Thyroid gland (tissue), 4 donors: ENCODE data around the gene MRC2. TPM values are rescaled to one million over a fixed set of nuclear protein-coding genes. Genes with fewer than 3 reads are reported as not detected.
A peak's percentile ranks its signal among the peaks of the same experiment; 100 is the strongest.

Experiments
- DNase-seq, 2 donors: peaks; one replicate each; pipeline ENCODE4 v3.0.0-alpha.2; 2019
- H3K27ac ChIP-seq, 3 donors: fragments of 200-600 bp; sonication (generic); 1 replicate in 2 of 3; 2 replicates in 1 of 3; pipeline ENCODE4 v1.5.1; 2016 to 2019; ENCODE audit warnings: mild to moderate bottlenecking in 1 of 3, moderate library complexity in 1 of 3
- H3K27me3 ChIP-seq: fragments of 200-600 bp; sonication (generic); one replicate; pipeline ENCODE4 v1.5.1; 2019
- H3K36me3 ChIP-seq, 2 donors: fragments of 200-600 bp; sonication (generic); one replicate each; pipeline ENCODE4 v1.5.1; 2016 to 2019
- H3K4me1 ChIP-seq, 2 donors: fragments of 200-600 bp; sonication (generic); one replicate each; pipeline ENCODE4 v1.5.1; 2017 to 2019
- H3K4me3 ChIP-seq, 3 donors: fragments of 200-600 bp; sonication (generic); replicated peaks in 1 of 3; 1 replicate in 2 of 3; 2 replicates in 1 of 3; pipeline ENCODE4 v1.5.1; 2016; ENCODE audit warnings: mild to moderate bottlenecking in 1 of 3
- H3K9me3 ChIP-seq: fragments of 200-600 bp; sonication (generic); one replicate; pipeline ENCODE4 v1.5.1; 2017
- POLR2A ChIP-seq, 2 donors: fragments of 450-650 bp; IDR thresholded peaks; one replicate each; pipeline ENCODE4 v1.6.1; 2017; ENCODE audit warnings: antibody characterized with exemption in 2 of 2, mild to moderate bottlenecking in 2 of 2, moderate library complexity in 1 of 2
- WGBS, 2 donors: methylation state at CpG; one replicate each; pipeline ENCODE4 v1.1.5; 2017; 5-methylcytosine and 5-hydroxymethylcytosine counted together
- intact Hi-C: fragments of 100-400 bp; cut with DNase I; formaldehyde crosslinking; loops from one replicate; pipeline ENCODE4 v1.15.1; 2023
- total RNA-seq, 4 donors: library from RNA; depleted of rRNA; stranded (reverse); fragments of >200 nt; gene quantifications; one replicate each; pipeline ENCODE4 v1.2.3, GENCODE V29; 2016
- TF ChIP-seq, protein P1 (sequence below), 6 experiments: fragments of 200-600 bp in 3 of 6; fragments of 450-650 bp in 3 of 6; sonication (generic) in 3 of 6; IDR thresholded peaks; one replicate each; pipeline ENCODE4 v1.5.1; 2016 to 2019; ENCODE audit warnings: antibody characterized with exemption in 6 of 6, mild to moderate bottlenecking in 2 of 6, inconsistent platforms in 1 of 6, moderate library complexity in 1 of 6

Gene MRC2, protein sequence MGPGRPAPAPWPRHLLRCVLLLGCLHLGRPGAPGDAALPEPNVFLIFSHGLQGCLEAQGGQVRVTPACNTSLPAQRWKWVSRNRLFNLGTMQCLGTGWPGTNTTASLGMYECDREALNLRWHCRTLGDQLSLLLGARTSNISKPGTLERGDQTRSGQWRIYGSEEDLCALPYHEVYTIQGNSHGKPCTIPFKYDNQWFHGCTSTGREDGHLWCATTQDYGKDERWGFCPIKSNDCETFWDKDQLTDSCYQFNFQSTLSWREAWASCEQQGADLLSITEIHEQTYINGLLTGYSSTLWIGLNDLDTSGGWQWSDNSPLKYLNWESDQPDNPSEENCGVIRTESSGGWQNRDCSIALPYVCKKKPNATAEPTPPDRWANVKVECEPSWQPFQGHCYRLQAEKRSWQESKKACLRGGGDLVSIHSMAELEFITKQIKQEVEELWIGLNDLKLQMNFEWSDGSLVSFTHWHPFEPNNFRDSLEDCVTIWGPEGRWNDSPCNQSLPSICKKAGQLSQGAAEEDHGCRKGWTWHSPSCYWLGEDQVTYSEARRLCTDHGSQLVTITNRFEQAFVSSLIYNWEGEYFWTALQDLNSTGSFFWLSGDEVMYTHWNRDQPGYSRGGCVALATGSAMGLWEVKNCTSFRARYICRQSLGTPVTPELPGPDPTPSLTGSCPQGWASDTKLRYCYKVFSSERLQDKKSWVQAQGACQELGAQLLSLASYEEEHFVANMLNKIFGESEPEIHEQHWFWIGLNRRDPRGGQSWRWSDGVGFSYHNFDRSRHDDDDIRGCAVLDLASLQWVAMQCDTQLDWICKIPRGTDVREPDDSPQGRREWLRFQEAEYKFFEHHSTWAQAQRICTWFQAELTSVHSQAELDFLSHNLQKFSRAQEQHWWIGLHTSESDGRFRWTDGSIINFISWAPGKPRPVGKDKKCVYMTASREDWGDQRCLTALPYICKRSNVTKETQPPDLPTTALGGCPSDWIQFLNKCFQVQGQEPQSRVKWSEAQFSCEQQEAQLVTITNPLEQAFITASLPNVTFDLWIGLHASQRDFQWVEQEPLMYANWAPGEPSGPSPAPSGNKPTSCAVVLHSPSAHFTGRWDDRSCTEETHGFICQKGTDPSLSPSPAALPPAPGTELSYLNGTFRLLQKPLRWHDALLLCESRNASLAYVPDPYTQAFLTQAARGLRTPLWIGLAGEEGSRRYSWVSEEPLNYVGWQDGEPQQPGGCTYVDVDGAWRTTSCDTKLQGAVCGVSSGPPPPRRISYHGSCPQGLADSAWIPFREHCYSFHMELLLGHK (N-terminal part only)
- 10 to 100 TPM in 2 of 4 donors, 1 to 10 TPM in 2; 7.9 to 15.2 (median 10.9) TPM for total RNA-seq

DNA sequence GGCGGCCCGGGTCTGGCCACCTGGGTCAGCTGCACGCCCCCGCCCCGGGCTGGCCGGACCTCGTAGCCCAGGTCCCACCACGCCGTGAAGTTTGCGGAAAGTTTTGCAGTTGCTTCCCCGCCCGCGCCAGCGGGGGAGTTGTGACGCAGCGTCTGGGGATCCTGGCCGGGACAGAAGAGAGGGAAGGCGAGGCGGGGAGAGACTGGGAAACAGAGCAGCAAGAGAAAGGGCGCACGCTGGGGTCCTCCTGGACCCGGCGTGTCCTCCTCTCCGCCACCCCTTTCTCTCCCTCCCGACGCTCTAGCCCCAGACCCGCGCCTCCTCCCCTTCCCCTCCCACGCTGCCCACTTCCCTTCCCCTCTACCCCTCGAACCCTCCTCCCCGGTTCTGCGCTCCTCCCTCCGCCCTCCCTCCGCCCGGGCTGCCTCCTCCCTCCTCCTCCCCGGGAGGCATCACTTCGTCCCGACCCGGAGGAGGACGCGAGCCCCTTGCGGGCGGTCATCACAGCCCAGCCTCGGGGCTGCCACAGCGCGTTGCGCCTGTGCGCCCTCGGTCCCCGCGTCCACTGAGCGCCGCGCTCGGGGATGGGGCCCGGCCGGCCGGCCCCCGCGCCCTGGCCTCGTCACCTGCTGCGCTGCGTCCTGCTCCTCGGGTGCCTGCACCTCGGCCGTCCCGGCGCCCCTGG is at the start of gene MRC2:
Gene MRC2, plus strand, starts transcription at position 452 of the 685 bp plus-strand sequence. Its CDS starts 133 bp downstream, at position 585.
- Histone ChIP-seq H3K4me3 (peak within 1 kb of the TSS in 2 of 3 donors; percentile 10 to 38), H3K4me1 (peaks cover 6 to 22% of the 10 kb centered on the region in 2 donors), H3K9me3 (no peaks in the 10 kb centered on the region), H3K27me3 (no peaks in the 10 kb centered on the region), H3K36me3 (no peaks in the 10 kb centered on the region), H3K27ac (peak within 1 kb of the TSS in 1 of 3 donors; percentile 70)
- DNase-seq: peak; percentile 14 to 19
- intact Hi-C loops: no loop called here
- 1 to 2% methylated on average over 27 to 66 of the region's 68 CpGs for WGBS, 2 donors
- TF ChIP-seq, protein P1, sequence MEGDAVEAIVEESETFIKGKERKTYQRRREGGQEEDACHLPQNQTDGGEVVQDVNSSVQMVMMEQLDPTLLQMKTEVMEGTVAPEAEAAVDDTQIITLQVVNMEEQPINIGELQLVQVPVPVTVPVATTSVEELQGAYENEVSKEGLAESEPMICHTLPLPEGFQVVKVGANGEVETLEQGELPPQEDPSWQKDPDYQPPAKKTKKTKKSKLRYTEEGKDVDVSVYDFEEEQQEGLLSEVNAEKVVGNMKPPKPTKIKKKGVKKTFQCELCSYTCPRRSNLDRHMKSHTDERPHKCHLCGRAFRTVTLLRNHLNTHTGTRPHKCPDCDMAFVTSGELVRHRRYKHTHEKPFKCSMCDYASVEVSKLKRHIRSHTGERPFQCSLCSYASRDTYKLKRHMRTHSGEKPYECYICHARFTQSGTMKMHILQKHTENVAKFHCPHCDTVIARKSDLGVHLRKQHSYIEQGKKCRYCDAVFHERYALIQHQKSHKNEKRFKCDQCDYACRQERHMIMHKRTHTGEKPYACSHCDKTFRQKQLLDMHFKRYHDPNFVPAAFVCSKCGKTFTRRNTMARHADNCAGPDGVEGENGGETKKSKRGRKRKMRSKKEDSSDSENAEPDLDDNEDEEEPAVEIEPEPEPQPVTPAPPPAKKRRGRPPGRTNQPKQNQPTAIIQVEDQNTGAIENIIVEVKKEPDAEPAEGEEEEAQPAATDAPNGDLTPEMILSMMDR (IDR thresholded peaks at IDR 0.05): no peak
- no peak for TF ChIP-seq POLR2A (IDR thresholded peaks at IDR 0.05)

DNA sequence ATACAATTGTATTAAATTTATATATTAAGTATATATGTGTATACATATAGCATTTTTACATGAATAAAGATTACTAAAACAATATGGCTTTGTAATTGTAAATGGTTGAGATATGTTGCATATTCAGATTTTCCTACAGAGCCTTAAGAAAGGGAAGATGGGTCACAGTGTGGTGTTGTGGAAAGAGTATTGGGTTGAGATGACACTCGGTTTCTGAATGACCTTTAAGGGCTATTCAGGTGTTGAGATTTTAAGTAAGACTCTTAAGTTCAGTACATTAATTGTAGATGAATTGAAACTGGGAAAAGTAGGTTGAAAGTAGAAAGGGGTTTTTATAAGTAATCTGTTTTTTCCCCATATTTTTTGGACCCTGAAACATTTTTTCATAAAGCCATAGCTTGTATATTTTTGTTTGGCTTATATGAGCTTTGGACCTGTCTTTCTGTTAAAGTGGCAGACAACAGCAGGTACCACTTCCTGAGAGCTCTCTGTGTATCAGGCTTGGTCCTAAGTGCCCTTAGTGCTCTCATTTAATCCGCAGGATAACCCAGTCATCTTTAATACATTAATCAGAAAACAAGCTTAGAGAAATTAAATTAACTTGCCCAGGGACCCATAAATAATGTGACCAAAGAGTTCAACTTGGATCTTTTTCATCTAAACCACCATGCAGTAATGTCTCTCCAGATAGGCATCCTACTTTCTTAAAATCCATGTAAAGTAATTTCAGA is 48.5 kb upstream of the MRC2 start:
- no peaks in the 10 kb centered on the region for H3K9me3 ChIP-seq
- DNase-seq: no peak
- H3K27ac ChIP-seq: no peak overlapping the region
- no peaks in the 10 kb centered on the region for H3K4me1 ChIP-seq
- H3K36me3 ChIP-seq: peaks cover 0 to 24% of the 10 kb centered on the region in 2 donors
- WGBS, 2 donors: 66 to 76% methylated on average over 2 of the region's 2 CpGs
- no peaks in the 10 kb centered on the region for H3K27me3 ChIP-seq
- intact Hi-C loops: no loop called here
- no peak for TF ChIP-seq POLR2A (IDR thresholded peaks at IDR 0.05)
- TF ChIP-seq, protein P1 (IDR thresholded peaks at IDR 0.05): no peak
- H3K4me3 ChIP-seq: no peak overlapping the region

DNA sequence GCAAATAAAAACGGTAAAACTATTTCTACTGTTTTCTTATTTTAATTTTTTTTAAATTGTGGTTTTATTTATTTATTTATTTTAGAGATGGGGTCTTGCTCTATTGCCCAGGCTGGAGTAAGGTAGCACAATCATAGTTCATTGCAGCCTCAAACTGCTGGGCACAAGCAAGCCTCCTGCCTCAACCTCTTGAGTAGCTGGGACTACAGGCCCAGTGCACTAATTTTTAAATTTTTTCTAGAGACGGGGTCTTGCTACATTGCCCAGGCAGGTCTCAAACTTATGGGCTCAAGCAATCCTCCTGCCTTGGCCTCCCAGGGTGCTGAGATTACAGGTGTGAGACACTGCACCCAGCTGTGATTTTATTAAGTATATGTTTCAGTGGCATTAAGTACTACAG is 46.5 kb upstream of the MRC2 start:
- H3K27ac ChIP-seq: no peak overlapping the region
- peaks cover 0 to 10% of the 10 kb centered on the region in 2 donors for H3K4me1 ChIP-seq
- H3K36me3 ChIP-seq: peaks cover 0 to 20% of the 10 kb centered on the region in 2 donors
- H3K9me3 ChIP-seq: no peaks in the 10 kb centered on the region
- no peaks in the 10 kb centered on the region for H3K27me3 ChIP-seq
- DNase-seq: no peak
- intact Hi-C loops: no loop called here
- H3K4me3 ChIP-seq: no peak overlapping the region
- TF ChIP-seq POLR2A (IDR thresholded peaks at IDR 0.05): no peak
- TF ChIP-seq, protein P1 (IDR thresholded peaks at IDR 0.05): no peak
- 97% methylated on average over 2 of the region's 2 CpGs for WGBS, 2 donors

DNA sequence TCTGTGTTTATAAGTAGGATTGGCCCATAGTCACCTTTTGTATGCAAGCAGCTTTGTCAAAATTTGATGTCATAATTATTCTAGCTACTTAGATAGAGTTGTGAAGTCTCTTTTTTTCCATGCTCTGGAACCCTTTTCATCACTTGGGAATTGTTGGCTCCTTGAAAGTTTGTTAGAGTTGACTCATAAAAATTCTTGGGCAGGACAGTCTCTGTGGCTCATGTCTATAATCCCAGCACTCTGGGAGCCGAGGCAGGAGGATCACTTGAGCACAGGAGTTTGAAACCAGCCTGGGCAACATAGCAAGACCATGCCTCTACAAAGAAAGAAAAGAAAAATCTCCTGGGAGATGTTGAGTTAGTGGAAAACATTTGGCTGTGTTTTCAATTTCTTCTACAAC is 45.7 kb upstream of the MRC2 start:
- intact Hi-C loops: no loop called here
- DNase-seq: no peak
- peaks cover 2 to 17% of the 10 kb centered on the region in 2 donors for H3K4me1 ChIP-seq
- no peak overlapping the region for H3K27ac ChIP-seq
- WGBS, 2 donors: 75 to 78% methylated on average over 1 of the region's 1 CpG
- TF ChIP-seq POLR2A (IDR thresholded peaks at IDR 0.05): no peak
- TF ChIP-seq, protein P1 (IDR thresholded peaks at IDR 0.05): no peak
- H3K36me3 ChIP-seq: peaks cover 0 to 19% of the 10 kb centered on the region in 2 donors
- H3K4me3 ChIP-seq: no peak overlapping the region
- no peaks in the 10 kb centered on the region for H3K9me3 ChIP-seq
- no peaks in the 10 kb centered on the region for H3K27me3 ChIP-seq
